NCI-H2029 treated with DMSO at 0.1 percent for 48 hours (cell line): ENCODE data around the gene ABHD5.

Source experiments
- DNase-seq: peaks from one replicate; lab custom pipeline; 2025; lab: John Stamatoyannopoulos, UW

The ABHD5 gene

DNA sequence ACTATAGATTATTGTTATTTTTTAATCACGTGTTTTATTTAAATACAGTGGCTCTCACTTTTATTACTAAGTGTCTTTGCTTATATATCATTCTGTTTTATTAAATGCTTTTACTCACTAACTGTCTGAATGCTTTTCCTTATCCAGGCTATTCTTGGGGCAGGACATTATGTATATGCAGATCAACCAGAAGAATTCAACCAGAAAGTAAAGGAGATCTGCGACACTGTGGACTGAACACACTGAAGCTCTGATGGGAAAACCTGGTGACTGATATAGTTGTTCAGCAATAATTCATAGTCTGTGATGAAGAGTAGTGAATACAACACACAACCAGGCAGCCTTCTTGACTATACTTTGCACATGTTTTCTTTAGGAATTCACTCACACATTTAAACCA lies 27.6 kb downstream of the ABHD5 start:
- DNase-seq, result no peak

DNA sequence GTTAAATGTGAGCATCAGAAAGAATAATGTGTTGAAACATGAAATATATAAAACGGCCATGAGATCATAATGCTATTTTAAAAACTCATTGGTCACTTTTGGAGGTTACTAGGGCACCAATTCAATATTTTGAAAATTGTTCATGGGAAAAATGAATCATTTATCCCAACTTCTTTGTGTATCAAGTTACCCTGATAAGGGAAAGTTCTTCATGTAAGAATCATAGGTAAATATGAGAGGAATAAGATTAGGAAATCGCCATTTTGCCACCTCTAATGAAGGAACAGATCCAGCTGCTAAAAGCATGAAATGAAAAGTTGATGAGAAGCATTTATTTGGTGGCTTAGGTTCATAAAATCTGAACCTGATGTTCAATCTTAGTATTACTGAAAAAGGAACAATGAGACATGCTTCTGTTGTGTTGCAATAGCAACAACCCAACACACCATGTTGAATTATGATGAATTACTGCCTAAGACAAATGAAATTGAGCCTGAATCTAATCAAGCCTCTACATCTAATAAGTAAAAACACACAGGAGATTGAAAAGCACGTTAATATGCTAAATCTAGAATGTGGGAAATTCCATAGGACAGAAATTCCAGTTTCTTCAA lies 32.5 kb downstream of the ABHD5 start:
- DNase-seq, result no peak

DNA sequence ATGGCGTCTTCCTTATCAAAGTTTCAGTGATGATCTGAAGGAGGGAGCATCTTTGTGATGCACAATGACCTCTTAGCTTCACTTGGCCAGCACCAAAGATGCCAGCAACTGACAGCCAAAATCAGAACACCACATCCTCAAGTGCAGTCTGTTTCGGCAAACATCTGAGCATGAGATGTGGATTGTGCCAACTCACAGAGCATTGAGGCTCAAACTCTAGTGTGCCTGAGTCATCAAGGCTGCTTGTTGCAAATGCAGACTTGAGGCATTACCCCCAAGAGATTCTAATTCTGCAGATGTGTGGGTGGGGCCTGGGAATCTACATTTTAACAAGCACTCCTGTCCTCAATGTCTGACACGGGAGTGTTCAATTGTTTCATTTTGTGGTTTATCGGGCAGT lies 35.8 kb downstream of the ABHD5 start:
- DNase-seq, result no peak

DNA sequence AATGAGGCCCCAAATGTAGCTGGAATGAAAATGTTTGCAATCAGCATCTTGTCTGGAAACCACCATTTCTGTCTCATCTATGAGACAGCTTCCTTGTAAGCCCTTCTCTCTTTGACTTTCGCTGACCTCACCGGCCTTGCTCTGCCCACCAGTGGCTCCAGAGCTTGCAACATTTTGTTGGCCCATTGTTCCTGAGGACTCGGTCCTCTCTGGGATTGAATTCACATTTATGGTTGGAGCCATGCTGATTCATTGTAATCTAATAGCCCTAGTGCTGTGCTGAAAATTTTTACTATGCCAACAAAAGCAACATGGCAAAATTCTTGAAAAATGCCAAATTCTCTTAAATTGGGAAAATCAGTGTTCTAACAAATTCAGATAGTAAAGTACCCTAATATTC lies 37.2 kb downstream of the ABHD5 start:
- DNase-seq, result no peak

DNA sequence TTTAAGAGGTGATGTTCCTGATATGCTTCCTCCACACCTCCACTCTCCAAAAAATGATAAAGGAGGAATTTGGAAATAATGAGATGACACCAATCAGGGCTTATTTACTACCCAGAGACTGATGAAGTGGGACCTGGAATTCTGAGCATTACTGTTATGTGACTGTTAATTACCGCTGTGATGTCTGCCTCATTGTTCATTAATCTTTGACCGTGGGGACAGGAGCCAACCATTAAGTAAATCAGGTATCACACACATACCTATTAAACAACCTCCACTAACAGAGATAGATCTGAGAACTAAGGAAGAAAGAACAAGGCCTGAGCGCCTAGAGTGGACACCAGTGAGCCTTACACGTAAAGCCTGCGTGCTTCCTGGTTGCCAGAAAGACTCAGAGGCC lies 37.7 kb downstream of the ABHD5 start:
- DNase-seq, result no peak

DNA sequence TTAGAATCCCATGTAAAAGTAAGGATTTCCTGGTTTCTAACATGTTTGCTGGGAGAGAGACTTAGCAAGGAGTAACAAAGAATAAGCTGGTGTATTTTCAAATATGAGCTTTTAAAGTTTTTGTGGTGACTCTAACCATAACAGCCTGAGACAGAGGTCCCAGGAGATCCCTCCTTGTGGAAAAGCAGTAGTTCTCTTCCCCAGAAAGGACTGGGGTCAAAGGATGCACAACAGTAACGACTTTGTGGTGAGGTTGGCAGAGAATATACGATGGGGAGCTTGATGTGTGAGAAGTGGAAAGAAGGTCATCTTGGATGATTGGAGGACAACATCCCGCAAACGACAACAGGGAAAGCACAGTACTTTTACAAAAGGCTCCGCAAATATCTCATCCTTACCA lies 38.2 kb downstream of the ABHD5 start:
- no peak for DNase-seq

DNA sequence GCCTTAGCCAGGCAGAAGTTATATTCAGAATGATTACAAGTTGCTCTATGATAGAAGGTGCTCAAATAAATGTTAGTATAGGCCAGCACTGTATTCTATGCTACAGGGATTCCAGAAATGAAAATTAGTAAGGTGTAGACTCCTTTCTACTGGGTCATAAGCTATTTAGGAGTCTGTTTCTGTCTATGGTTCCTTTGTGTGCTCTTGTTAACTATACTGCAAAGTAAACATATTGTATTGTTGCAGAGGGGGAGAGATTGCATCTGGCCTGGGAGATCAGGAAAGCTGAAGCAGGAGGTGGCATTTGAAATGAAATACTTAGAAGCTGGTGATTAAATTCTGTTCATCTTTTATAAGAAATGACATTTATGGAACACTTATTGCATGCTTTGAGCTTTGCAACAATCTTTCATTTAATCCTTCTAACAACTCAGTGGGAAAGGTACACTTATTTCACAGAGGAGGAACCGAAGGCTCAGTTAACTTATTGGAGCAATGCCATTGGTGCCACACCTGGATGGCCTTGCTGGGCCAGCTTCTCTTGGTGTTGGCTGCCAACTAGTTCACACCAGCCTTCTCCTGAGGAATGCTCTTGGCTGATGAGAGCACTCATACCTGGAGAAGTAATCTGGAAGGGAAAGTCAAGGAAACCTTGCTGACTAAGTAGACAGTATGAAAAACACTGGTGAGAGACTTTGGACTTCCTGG lies 39.1 kb downstream of the ABHD5 start:
- peak; percentile 54 for DNase-seq

DNA sequence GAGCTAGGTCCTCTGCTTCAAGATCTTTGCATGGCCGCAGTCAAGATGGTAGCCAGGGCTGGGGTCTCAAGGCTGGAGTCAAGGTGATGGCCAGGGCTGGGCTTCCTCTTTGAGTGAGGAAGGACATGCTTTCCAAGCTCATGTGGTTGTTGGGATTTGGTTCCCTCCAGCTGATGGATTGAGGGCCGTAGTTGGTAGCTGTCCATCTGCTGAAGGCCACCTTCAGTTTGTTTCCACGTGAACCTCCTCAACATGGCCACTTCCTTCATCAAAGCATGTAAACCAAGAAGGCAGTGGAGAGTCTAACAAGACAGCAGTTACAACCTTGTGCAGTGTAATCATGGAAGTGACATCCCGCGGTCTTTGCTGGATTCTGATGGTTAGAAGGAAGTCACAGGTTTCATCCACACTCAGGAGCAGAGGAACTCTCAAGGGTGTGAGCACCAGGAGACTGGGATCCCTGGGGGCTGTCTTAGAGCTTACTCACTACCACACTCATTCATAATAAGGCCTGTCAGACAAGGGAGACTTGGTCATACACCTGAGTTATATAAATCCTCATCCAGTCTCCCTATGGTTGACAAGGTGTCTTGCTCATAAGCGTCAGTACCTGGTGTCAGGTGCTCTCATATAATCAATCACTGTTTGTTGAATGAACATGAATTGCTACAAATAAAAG lies 42.1 kb downstream of the ABHD5 start:
- DNase-seq, result no peak

DNA sequence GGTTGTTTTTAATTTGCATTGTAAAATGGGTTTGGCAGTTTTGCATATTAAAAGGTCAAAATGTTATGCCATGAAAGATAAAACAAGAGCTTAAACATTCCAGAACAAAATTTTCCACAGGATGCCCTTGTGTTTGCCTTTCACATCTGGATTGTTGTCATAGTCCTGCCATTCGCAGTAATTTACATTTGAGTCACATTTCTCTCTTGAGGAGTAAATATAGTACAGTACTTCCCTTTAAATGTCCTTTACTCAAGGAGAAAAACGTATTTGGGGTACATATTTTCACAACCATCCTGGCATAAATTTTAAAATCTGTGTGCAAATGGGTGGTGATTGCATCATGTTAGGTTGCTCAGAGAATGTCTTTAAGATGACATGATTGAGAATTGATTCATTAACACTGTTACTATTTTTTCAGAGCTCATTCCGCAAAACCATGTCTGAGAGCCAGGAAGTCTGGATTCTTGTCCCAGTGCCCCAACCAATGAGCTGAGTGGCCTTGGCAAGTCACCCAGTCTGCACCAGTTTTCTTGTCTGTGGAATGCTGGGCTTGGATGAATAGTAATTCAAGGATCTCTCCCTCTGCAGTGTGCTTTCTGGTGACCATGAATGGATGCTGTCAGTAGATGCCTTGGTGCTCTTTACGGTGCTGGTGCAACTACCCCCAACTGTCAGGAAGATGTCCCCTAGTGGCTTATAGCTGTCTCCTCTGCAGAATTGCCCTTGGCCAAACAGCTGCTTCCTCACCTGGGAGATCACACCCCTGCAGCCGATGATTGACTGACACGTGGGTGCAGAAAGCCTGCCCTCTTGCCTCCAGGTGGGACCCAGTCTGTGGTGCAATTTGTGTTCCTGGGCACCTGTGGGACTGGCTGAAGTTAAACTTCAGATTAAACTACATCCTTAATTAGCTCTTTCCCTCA lies 43.0 kb downstream of the ABHD5 start:
- DNase-seq, result no peak

DNA sequence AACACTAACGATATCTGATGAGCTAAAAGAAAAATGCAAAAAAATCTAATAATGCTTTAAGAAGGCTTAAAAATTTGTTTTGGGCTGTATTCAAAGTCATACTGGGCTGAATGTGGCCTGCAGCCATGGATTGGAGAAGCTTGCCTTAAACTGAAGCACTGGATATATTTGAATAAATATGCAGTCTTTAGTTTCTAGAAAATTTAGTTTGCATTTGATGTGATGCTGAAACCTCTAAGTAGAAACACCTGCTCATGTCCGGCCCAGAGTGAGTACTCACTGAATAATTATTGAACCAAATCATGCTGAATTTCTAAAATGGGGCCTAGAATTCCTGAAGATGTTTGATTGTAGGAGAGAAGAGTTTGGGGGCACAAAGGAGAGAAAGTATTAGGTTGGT lies 43.9 kb downstream of the ABHD5 start:
- no peak for DNase-seq

DNA sequence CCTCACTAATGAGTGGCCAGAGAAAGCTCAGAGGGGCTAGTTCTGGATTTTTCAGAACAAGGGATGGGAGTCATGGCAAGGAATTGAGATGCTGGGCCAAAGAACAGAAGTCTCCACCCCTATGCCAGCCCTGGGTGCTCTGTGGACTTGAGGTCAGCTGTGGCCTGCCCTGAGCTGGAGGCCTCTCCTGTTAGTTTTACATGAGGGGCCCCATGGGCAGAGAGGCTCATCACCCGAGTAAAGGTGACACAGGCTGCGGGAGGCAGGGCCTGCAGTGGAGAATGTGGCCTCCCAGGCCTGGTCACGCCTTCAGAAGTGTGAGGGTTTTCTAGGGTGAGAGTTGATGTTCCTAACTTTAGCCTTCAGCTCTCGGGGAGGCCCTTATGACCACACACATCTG lies 44.9 kb downstream of the ABHD5 start:
- no peak for DNase-seq

DNA sequence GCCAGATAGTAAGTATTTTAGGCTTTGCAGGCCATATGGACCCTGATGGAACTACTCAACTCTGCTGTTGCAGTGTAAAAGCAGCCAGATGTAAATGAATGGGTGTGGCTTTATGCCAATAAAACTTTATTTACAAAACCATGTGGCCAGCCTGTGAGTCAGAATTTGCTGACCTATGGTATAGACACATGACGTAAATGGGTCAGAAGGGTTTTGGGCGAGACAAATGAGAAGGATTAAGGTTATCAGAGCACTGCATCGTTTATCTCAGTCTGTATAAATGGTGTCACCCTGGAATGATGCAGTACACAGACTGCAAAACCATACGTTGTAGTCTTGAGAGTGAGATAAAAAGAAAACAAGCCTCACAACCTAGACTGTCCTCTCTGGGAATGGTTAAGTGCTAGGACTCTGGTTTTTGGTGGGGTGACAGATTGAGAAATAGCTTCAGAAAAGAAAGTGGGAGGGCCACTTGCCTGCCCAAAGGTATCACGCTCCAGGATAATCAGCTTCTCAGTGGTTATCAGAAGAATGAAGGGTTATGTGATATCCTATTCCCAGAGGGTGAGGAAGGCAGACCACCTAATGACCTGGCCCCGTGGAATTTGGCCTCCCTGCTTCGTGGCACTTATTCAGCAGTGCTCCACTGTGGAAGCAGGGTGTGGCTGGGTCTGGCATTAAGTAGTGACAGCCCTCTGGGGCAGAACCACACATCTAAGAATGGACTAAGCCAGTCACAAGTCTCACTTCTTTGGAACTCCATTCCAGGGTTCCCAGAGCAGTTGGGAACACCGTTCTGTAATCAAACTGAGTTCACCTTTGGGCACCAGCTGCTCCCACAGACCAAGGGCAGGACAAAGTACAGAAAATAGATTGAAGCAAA lies 46.1 kb downstream of the ABHD5 start:
- DNase-seq, result no peak

DNA sequence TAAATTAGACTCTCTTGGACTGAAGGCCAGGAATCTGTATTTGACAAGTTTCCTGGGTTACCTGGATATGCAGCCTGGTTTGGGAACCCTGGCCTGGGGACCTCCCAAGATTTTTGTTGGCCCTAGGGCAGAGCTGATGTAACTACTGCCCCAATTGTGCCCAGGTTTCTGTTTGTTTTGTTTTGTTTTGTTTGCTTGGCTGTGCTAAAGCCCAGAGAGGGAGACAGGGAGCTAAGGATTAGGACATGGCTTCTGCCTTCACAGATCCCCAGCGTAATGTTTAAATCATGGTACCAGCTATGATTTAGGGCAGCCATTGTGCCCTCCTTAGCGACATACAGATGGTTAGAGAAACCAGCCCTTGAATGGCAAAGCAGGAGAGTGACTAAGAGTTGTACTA lies 47.6 kb downstream of the ABHD5 start:
- DNase-seq, result no peak

DNA sequence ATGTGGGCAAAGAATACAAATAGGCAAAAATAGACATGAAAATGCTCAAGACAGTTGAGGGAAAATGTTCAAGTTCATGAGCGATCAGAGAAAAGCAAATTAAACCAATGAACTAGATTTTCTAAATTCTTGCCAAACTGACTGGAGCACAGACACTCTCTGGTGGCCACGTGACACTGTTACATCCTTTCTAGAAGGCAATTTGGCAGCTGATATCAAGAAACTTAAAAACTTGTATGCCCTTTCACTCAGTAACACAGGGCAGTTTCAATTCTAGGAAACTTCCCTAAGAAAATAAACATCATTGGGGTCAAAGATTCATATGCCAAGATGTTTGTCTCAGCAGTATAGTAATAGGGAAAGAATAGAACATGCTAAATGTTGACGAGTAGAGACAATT lies 52.2 kb downstream of the ABHD5 start:
- no peak for DNase-seq

DNA sequence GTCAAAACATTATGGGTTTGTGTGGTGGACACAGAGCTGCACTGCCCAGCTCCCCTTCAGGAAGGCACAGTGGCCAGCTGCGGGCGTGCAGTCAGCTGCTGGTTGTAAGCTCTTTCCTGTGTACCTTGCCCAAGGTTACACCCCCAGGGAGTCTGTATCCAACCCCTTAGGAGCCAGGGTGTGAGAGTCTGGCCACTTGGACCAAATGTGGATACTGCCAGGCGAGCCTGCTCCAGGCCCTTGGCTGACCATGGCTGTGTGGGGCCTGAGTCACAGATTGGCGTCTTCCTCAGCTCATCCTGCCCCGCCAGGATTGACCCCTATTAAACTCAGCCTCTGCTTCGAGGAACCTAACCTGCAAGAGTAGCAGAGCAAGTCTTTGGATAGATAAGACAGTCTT lies 56.9 kb downstream of the ABHD5 start:
- DNase-seq, result no peak

DNA sequence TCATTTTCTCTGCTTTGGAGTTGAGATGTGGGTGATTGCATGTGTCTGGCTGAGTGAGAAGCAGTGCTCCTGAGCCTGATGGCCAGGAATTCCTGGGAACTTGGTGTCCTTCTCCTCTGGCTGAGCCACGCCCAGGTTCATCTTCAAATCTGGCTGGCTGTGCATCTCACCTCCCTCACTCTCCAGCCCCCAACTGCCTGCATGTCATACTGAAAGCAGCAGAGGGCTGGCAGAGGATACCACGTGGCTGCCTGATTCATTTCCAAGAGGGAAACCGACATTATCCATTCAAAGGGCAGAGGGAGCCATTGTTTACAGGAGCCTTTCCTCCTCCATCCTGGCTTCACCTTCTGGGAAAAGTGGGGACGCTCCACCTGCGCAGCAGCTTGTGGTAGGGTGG lies 57.4 kb downstream of the ABHD5 start:
- no peak for DNase-seq

DNA sequence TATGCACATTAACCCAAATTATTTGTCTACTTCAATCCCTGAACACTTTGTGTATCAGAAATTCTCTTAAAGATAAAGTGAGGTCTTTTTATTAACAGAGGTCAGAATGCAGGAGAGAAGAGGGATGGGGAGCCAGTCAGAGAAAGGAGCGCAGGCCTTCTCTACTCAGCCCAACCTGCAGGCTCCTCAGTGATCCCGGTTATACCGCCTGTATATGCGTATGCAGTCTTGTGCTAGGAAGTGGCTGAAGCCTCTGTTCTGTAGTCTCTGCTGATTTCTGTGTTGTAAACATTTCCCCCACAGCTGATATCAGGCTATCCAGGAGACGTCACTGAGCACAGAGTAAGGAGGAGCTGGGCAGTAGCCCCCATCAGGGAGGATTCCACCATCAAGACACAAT lies 57.9 kb downstream of the ABHD5 start:
- DNase-seq, result no peak

DNA sequence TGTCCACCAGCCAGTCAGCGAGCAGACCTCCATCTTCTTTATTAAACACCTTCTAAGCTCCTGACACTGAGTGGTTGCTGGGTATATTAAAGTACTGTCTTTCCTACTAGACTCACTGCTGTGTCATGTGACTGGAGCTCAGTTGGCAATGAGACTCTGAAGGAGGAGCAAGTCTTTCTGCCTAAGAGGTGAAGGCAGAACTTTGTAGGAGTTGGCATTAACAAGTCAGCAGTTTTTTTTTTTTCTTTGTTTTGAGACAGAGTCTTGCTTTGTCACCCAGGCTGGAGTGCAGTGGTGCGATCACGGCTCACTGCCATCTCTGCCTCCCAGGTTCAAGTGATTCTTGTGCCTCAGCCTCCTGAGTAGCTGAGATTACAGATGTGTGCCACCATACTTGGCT lies 62.2 kb downstream of the ABHD5 start:
- no peak for DNase-seq

DNA sequence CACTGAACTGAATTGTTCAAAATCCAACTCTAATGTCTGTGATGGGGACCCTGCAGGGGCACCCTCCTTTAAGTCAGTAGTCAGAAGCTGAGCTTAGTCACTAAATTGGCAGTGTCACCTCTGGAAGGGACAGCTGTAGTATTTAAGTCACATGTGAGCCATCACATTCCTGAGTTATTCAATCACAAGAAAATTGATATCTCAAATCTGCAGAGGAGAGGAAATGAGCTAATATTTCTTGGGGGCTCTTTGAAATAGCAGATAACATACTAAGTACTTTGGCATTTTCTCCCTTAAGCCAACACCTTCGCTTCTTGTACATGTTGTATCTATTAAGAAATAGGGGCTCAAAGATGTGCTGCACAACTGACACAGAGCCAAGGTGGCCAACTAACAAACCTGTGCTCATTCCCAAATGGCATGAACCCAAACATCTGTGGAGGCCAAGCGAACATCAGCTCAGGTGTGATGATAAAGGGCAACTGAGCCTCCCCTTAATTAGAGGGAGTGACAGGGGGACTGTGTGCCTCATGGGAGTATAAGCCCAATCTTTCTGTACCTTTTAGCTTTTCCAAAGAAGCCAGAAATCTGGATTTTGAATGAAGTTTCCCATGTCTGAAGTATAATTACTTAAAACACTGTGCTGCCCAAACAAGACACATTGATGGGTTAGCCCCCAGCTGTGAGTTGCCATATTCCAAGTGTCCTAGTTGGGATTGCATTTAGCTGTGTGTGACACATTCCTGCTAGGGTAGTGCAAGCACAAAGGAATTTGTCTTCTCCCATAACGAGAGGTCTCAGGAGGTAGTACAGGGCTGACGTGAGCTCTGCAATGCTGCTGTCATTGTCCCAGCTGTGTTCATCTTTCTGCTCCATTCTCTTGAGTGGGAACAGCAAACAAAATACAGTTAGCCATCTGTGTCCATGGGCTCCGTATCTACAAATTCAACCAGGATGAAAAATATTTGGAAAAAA lies 63.3 kb downstream of the ABHD5 start:
- no peak for DNase-seq

DNA sequence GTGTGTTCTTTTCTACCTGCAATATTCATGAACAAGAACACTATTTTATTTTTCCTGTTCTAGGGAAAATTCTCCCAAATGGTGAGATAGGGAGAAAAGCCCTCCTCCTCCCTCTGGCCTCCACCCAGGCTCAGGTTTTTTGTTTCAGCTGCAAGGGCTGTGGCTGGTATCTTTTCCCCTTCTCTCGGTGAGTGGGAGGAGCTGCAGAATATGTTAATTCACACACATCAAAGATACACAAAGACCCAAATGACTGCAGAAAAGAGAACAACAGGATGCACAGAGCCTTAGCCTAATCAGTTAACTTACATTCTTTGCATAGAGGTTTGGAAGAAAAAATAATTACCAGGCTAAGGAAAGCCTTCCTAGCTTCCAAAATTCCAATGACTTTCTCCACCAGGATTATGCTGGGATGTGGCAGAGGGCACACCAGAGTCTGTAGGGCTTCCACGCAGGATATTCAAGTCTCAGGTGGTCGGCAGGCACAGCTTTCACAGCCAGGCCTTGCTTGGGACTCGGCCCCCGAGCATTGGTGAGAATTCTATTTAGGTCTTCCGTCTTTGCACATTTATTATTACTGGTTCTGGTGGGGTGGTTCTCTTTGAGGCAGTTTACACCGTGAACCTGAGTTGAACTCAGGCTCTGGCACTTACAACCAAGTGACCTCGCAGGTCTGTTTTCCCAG lies 64.9 kb downstream of the ABHD5 start:
- no peak for DNase-seq
